ENCODE data around the gene SDHB.

Gene SDHB

DNA sequence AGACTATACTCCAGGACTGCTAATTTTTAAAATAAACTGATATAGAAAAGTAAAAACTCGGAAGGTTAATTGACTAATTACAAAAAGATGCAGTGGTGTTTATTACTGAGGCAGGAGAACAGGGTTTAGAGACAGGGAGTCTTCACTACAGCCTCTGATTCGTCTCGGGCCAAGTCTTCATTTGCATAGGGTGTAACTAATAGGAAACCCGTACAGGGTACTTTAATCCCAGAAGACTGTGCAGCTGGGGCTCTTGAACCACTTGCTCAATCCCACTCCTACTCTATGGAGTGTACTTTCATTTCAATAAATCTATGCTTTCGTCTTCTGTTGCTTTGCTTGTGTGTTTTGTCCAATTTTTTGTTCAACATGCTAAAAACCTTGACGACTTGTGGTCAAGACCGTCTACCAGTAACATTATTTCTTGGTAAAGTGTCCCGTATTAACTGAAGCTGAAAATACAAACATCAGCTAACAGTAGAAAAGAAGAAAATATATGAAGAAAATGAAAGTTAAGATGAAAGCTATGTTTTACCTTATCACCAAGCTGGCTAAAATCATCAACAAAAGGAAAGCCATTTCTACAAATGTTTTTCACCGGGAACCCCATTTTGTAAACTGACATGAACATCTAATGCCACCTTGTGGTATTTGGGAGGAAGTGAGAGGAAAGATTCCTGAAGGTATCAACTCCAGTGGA is 8.0 kb downstream of the SDHB start:
- DNase-seq (ENCODE audit: low read depth), result no peak

DNA sequence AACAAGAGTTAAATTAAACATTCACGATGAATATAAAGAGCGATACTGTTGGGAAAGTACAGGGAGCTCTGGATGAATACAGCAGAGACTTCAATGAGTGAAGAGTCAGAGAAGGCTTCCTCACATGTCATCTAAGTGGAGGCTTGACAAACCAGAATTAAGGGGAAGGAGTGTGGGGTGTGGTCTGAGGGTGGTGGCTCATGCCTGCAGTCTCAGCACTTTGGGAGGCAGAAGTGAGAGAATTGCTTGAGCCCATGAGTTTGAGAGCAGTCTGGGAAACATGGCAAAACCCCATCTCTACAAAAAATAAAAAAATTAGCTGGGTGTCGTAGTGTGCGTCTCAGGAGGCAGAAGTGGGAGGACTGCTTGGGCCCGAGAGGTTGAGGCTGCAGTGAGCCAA is 8.7 kb downstream of the SDHB start:
- DNase-seq (ENCODE audit: low read depth), result no peak

DNA sequence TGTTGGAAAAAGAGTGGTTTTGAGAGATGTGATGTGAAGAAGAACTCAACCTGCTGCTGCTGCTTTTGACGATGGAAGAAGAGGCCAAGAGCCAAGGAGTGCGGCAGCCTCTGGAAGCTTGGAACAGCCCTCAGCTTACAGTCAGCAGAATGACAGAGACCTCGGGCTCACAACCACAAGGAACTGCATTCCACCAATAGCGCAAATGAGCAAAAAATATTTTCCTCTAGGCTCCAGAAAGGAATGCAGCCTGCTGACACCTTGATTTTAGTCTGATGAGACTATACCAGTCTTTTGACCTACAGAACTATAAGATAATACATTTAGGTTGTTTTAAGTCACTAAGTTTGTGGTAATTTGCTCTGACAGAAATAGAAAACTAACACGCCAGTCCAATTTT is 10.2 kb downstream of the SDHB start:
- DNase-seq (ENCODE audit: low read depth), result no peak

DNA sequence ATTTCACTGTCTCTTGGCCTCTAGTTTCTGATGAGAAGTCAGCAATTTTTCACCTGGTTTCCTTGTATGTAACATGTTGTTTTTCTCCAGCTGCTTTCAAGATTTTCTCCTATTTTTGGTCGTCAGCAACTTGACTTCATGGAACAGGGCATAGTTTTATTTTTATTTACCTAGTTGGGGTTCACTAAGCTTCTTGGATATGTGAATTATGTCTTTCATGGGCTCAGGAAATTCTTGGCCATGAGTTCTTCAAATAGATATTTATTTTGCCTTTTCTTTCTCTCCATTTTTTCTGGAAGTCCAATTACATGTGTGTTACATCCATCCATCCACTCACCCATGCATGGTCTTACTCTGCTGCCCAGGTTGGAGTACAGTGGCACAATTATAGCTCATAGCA is 13.7 kb downstream of the SDHB start:
- DNase-seq (ENCODE audit: low read depth), result no peak

DNA sequence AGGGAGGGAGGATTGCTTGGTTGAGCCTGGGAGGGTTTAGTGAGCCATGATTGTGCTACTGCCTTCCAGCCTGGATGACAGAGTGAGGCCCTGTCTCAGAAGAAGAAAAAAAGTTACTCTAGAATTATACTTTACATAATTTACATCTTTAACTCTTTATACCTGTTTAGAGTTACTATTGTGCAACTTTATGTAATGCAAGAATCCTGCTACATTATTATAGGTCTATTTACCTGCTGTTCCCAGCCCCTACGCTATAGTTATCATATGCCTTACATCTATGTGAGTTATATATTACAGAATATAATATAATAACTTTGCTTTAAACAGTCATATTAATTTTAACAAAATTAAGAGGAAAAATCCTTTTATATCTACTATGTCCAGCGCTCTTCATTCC is 14.3 kb downstream of the SDHB start:
- DNase-seq (ENCODE audit: low read depth), result no peak

DNA sequence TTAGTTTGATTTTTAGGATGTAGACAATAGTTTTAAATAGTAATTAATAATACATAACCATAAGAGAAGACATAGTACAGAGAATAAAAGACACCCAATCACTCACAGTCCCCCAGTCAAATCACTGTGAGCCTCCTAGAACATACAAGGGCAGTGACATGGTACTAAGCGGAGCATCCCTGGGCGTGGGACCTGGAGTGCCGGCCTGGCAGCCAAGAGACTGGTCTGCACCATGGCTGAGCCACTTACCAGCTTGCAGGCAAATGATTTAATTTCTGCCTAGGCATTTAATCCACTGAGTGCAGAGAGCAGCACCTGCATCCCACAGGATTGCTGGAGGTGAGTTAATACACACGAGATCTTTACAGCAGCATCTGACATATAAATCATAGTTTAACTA is 20.4 kb downstream of the SDHB start:
- no peak for DNase-seq (ENCODE audit: low read depth)

DNA sequence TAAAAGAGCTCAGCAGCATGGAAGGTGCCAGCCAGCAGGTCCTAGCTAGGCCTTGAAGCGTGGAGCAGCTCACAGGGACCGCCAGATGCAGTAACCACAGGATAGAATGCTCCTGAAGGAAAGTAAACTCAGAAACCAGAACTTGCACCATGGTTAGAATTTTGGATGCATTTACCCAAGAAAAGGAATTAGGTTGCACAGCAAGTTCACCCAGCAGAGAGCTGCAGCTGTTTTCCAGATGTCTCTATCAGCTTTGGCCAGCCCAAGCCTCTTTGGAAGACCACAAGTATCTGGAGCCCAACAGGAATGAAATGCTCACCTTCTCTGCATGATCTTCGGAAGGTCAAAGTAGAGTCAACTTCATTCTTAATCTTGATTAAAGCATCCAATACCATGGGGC is 21.1 kb downstream of the SDHB start:
- DNase-seq (ENCODE audit: low read depth), result no peak

DNA sequence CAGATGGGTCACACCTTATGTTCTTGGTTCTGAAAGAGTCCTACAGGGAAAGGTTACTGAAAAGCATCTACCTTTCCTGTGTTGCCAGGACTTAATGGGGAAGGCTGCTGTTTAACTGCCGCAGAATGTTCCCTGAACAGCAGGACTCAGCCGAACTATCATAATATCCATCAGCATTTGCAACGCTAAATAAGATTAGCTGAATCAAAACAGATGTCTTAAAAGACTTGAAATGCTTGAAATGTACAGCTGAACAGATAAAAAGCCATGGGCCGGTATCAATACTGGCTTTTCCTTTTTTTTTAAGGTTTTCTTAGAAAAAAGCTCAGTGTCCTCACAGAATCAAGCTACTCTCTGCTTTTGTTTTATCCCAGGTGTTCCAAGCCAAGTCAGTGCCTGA is 22.4 kb downstream of the SDHB start:
- DNase-seq (ENCODE audit: low read depth), result no peak

DNA sequence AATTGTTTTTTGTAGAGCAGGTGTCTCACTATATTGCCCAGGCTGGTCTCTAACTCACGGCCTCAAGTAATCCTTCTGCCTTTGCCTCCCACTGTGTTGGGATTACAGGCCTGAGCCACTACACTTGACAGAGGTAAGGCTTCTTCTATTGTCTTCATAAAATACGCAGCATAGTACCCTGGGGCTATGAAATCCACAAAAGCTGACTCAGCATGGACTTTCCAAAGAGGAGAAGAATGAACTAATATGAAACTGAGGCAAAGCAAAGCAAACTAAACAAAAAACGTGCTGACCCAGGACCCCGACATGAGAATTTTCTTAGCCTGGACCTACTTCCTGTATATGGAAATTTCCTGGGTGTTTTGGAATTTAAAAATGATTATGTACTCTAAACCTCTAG is 23.6 kb downstream of the SDHB start:
- DNase-seq (ENCODE audit: low read depth), result no peak

DNA sequence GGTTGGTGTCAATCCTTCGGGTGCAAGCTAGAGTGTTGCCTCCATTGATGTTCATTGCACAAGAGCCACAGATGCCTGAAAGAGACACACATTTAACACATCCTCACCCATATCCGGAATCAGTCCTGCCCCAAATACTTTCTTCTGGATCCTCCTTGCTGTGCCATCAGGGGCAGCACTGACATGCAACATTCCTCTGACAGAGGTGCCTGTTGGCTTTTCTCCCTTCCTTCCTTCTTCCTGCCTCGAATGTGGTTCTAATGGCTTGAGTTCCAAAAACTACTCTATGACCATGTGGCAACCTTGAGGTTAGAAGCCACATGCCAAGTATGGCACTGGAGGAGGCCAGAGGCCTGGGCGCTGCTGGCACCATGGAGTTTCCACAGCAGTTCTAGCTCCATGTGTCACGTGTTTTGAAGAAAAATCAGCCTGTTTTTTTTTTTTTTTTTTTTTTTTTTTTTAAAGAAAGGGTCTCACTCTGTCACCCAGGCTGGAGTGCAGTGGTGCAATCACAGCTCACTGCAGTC is 25.1 kb downstream of the SDHB start:
- DNase-seq (ENCODE audit: low read depth), result no peak

DNA sequence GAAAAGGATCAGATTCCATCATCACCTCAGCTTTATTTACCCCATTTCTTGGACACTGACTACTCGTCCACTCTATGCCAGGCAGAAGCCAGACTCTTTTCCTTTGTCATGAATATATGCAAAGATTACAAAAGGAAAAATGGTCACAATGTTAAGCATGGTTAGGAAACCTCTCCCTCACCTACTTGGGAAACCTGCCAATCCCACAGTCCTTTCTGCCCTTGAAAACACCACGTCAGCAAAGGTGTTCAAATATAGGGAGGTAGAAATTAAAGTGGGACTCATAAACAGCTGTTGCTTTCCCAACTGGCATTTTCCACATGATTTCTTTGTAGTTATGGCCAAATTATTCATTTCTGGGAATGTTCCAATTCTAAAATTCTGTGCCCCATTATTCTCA is 25.9 kb downstream of the SDHB start:
- DNase-seq (ENCODE audit: low read depth), result no peak

DNA sequence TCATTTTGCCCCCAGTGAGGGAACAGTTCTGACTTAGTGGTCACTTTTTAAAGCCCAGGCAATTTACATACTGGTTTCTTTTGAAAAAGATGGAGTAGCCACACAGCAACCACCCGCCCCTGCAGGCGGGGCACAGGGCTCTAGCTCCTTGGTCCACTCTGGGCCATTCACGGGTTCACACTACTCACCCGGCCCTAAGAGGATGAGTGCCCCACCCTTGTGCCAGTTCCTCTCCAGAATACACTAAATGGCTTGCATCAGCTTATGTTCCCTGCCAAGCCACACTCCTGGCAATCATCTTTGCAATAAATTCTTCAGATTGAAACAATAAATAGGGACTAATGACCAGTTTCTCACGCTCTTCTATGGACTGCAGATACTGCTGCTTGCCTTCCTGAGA is 26.4 kb downstream of the SDHB start:
- no peak for DNase-seq (ENCODE audit: low read depth)

DNA sequence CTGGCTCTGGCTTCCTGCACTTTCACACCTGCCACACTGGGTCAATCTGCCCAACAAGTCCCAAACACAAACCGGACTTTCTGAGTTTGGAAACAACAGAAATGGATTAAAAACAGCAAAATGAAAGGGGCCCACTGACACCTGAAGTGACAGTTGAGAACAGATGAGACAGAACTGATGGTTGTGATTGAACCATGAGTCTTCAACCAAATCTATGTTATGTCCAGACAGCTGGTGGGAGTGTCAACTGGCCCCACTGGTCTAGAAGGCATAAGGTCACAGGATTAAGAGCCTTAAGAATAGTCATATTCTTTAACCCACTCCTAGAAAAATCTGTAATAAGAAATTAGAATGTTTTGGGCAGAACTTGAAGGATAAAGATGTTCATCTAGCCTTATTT is 29.1 kb downstream of the SDHB start:
- no peak for DNase-seq (ENCODE audit: low read depth)

DNA sequence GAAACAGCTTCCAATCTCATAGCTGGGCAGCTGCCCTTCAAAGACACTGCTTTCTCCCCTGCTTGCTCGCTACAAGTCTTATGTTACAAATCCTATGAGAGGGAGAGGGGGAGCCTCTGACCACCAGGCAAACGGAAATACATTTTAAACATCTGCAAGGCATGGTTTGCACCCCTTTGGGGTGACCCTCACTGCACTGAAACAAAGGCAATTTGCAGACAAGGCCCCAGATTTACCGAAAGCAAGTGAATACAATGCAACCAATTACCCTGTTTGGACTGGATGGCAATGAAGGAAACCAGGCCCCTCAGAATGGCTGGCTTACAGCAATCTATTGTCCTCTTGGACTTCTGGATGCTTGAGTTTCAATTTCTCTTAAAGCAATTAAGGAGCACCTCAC is 30.3 kb downstream of the SDHB start:
- DNase-seq (ENCODE audit: low read depth), result no peak

DNA sequence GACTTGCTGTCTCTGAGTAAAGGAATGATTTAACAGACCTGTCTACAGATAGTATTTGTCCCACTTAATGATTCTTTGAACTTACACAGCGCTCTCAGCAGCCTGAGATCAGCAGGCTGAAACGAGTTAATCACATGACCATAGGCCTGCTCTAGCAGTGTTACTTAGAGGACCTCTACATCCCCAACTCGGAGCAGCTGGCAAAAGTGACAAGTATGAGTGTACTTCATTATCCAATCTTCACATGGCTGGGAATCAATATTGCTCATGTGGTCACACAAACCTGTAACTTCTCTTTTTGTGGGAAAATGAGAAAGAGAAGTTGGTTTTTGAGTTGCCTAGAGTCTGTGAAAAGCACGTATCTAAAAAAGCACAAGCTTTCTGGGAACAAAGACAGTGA is 30.7 kb downstream of the SDHB start:
- DNase-seq (ENCODE audit: low read depth), result no peak

DNA sequence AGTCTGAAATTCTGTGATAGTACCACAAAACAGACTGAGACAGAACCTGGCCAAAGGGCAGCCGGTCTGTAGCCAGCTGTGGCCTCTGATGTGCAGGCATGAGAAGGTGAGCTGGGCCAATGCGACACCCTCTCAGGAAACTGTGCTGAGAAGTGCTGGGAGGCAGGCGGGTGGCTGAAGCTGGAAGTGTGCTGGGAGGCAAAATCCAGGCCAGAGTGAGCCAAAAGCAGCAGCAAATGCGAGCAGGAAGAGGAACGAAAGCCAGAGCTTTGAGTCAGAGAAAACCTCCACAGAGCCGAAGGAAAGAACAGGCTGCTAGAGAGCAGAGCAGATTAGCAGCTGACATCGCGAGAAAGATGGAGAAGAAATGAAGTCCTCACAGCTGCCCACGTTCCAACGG is 31.9 kb downstream of the SDHB start:
- no peak for DNase-seq (ENCODE audit: low read depth)

DNA sequence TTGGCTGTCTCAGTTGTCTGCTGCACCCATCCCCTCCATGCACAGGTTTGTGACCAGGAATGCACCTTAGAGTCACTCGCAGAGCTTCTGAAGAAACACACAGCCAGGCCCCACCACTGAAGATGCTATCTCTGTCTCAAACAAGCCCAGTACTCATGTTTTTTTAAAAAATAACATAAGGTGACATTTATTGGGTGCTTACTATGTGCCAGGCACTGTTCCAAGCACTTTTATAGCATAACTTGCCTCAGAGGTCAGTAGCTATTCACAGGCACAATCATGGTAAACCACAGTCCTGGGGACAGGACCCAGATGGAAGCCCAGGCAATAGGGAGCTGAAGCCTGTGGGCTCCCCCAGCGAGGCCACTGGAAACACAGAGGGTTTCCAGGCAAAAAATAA is 33.3 kb downstream of the SDHB start:
- DNase-seq (ENCODE audit: low read depth), result no peak

DNA sequence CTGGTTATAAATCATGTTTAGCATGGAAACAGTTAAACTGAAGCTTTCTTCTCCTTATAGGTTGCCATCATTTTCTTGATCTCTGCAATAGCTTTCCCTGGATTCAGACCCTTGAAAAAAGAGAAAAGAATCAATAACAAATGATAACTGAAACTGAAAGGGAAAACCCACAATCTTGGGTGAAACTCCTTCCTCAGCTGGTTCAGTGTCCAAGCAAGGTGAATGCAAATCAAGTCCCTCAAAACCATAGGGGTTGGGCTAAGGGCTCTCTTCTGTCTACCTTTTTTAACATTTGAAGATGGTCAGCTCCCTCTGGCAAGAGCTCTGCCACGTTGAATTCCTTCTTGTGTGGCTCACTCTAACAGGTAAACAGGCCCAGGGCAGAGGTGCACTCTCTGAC is 35.0 kb downstream of the SDHB start:
- DNase-seq (ENCODE audit: low read depth), result no peak

DNA sequence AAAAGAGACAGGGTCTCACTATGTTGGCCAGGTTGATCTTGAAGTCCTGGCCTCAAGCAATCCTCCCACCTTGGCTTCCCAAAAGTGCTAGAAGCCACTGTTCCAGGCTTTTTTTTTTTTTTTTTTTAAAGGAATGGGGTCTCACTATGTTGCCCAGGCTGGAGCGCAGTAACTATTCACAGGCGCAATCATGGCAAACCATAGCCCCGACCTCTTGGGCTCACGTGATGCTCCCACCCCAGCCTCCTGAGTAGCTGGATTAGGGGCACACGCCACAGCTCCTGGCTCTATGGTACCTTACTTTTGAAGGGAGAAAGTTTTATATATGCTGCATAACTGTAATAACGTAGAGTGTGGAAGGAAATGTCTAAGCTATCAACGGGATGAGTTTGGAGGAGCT is 36.4 kb downstream of the SDHB start:
- DNase-seq (ENCODE audit: low read depth), result no peak

DNA sequence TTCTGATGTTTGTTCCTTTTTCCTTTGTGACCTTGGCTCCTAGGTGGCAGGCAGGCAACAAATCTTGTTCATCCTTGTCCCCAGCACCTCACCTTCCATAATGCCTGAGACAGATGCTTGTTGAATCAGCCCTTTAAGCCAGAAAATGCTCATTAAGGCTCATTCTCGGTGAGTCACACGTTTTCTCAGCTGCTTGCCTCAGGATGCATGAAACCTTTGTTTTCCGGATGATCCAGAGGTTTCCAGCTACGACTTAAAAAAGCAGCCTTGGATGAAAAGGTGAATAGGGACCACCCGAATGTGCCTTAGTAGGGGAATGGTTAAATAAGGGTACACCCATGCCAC is 37.5 kb downstream of the SDHB start:
- DNase-seq (ENCODE audit: low read depth), result no peak

DNA sequence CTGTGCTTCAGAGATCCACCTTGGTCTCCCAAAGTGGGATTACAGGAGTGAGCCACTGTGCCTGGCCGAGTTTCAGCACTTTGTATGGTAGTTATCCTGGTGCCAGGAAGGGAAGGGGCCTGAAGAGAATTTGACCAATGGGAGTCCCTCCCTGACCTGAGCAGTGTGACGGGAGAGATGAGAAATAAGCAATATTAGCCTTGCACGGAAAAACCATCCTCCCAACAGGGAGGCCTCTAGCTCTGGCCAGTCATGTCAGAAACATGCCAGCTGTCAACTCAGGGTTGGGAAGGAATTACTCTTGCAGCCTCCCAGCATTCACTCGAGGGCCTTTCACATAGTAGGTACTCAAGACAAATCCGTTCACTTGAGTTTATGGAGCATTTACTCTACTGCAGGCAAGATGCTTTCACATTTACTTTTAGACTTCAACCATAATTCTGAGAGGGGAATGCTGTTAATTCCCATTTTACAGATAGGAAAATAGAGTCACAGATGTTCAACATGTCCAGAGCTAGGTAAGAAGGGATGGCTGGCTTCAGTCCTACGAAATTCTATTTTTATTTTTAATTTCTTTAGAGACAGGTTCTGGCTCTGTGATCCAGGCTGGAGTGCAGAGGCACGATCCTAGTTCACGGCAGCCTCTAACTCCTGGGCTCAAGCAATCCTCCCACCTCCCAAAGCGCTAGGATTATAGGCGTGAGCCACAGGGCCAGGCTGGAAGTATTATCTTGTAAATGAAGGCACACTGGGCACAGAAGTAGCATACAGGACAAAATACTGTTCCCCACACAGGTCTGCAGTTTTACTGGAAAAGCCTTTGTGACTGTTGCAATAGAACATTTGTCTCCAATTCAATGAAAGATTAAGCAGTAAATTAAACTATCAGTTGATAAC is 38.9 kb downstream of the SDHB start:
- DNase-seq (ENCODE audit: low read depth), result no peak

DNA sequence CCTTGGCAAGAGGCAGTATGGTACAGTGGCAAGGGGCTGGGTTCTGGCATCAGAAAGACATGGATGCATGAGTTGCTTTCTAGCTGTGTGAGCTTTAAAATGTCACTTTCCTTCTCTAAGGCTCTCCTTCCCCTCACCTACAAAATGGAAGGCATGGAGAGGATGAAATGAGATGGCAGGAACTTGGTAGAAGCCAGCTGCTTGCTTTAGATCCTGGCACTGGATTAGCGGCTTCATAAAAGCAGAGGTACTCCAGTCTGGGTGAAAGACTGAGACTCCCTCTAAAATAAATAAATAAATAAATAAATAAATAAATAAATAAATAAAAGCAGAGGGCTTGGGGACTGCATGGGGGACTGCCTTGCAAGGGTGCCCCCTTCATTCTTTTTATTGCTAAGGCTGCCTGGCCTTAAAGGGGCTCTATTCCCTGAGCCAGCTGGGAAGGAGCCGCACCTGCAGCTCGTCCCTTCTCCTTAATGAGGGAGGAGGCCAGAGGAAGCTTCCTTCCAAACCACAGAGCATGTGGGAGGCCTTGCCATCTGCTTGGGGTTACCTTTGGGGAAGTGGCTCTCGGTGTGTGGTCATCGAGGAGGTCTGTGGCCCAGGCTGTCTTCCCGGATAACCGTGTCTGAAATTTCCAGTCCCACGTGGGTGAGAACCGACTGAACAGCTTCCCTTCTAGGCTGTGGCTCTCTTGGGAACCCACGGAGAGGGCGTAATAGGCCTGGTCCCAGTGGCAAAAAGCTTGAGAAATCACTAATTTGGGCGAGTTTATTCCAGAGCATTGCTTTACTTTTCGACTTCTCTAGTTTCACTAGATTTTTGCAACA is 40.1 kb downstream of the SDHB start:
- no peak for DNase-seq (ENCODE audit: low read depth)

All from activated T-cell treated with anti-CD3 and anti-CD28 coated beads for 1 hour (primary cell).